Measurements from ENCODE around the gene PASD1.

GRCh38 chrX:151722241-151722846 is 158.9 kb downstream of the PASD1 start:
- TF ChIP-seq ELF1 (IDR thresholded peaks at IDR 0.05): no peak
- peak; percentile 55 for TF ChIP-seq CTCF (IDR thresholded peaks at IDR 0.05)

Data from SK-N-SH (cell line).